ENCODE measurements around the gene ALDH4A1.

ALDH4A1 gene

DNA sequence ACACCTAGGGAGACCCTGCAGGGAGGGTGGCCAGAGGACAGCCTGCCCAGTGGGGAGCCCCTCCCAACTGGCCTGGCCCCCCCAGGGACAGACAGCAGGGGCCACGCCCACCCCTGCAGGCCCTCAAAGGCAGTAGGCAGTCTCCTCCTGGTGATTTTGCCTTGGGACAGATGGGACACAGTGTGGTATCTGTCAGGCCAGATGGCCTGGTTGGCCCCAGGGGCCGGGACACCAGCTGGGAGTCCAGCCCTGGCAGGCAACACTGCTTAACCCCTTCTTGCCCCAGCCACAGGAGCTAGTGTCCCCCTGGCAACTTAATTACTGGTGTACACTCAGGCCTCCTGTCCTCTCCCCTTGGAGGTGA, 36.3 kb upstream of the ALDH4A1 start:
- DNase-seq (ENCODE audit: low read depth), result no peak

DNA sequence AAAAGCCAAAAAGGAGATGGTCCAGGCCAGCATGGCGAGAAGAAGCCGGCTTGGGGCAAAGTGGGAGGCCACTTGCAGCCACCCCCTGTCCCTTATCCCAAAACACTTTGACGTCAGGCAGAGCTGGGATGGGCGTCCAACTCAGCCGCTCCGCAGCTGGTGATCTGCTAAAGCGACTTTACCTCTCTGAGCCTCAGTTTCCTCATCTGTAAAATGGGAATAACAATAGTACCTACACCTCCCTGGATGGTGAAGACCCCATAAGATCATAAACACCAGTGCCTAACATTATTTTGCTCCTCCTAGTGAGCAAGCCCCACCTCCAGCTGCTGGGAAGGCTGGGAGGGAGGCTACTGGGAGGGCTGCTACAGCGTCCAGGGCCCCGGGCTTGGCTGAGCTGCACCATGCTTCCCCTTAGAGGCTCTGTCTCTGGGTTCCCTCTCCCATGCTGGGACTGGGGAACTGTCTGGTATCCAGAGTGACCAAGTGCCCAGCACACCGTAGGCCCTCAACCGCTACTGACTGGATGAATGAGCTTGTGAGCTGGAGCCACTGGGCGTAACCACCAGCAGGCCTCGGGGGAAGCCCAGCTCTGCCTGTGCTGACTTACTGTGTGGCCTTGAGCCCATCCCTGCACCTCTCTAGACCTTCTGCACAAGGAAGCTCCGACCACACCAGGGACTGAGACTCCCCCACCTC, 35.8 kb upstream of the ALDH4A1 start:
- DNase-seq (ENCODE audit: low read depth), result no peak

DNA sequence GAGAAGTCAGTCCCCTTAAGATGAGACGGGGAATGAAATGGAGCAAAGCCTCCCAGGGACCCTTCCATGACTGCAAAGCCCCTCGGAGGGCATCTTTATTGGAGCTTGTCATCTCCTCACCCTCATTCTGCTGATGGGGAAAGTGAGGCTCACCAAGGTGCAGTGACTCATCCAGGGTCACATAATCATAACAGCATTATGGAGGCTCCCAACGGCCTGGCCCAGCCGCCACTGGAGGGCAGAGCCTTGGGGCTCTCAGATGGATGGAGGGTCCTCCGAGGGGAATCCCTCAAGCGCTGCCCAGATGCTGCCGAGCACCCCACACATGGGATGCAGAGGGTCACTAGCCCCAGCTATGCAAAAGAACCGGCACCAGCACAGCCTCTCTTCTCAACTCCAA, 35.2 kb upstream of the ALDH4A1 start:
- DNase-seq (ENCODE audit: low read depth), result no peak

DNA sequence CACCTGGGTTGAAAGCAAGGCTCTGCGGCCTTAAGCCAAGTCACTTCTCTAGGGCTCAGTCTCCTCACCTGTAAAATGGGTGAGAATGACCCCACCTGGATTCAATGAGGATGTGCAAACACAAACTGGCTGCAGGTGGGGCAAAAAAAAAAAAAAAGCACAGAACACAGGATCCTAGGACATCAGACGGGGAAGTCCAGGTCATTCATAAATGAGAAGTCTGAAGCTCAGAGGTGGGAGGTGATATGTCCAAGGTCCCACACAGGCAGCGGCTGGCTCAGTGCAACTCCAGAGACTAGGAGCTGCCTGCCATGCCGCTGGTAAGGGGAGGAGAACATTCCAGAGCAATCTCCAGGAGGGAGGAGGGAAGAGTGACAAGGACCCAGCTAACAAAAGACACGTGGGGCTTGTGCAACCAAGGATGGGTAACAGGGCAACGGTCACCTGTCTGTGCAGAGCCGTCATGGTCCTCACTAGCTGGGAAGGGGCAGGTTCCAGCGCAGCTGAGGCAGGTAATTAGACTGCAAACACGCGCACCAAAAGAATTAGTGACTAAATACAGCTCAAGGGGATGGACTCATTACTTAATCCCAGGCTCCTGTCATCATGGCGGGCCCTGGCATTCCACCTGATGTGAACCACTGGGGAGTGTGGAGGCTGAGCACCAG, 34.6 kb upstream of the ALDH4A1 start:
- no peak for DNase-seq (ENCODE audit: low read depth)

DNA sequence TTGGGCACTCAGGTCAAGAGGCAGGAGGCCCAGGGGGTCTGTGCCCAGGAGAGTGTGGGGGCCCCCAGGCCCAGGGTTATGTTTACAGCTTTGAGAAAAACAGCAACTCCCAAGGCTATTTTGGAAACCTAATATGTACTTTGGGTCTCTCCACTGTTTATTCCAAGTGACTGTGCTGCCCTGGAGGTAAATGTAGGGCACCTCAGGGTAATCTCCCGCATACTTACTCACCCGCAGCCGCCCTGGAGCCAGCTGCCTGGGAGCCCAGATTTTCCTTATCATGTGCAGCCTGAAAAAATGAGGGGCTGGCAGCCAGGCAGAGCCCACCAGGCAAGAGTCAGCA, 34.1 kb upstream of the ALDH4A1 start:
- no peak for DNase-seq (ENCODE audit: low read depth)

DNA sequence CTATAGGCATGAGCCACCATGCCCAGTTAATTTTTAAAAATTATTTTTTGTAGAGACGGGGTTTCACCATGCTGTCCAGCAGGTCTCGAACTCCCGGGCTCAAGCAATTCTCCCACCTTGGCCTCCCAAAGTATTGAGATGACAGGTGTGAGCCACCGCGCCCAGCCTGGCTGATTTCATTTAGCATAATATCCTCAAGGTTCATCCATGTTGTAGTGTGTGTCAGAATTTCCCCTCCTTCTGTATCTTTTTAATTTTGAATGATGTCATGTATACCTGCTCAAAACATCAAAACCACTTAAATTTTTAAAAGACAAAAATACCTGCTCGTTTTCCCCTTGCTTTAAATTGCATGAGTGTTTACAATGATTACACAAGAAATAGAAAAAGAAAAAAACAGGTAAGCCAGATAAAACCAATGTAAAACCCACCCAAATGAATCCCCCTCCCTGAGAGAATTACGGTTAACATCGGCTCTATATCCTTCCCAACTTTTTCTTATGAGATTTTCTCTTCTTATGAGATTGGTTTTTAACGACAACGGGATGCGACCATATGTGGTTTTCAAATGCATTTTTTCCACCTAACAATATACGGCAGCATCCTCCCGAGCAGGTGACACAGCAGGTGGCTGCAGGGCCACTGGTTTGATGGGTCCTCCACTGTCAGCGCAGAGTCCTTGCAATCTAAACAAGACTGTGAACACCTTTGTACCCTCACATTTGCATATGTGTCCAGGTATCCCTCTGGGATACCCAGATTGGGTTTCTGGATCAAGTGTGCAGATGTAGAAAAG, 32.0 kb upstream of the ALDH4A1 start:
- DNase-seq (ENCODE audit: low read depth), result no peak

DNA sequence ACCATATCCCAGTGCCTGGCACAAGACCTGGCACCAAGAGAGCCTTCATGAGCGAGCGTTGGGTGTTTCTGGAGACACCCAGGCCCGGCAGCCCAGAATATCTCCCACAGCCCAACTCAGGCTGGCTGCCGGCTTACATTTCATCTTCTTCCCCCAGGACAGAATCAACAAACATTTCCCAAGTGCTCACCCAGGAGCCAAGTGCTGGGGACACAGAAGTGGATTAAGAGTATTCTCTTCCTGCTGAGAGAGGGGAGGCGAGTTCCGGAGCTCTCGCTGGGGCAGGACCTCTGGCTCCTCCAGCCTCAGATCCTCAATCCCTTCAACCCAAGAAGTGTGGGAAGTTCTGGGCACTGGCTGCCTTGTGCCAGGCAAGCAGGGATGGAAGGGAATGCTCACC, 30.5 kb upstream of the ALDH4A1 start:
- DNase-seq (ENCODE audit: low read depth), result no peak

DNA sequence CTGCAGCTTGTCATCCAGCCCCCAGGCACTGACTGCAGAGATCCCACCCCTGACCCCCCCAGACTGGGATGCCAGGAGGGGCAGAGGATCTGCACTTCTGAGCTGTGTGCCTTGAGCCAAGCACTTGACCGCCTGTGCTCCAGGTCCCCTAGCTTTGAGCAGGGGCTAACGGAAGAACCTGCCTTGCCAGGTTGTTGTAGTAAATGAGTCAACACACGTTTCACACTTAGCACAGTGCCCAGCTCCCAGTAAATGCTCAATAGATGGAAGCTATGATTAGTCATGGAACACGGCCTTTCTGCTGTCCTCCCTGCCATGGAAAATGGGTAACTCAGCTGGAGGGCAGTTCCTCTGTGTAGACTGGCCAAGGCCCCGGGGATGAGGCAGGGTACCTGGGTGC, 30.0 kb upstream of the ALDH4A1 start:
- no peak for DNase-seq (ENCODE audit: low read depth)

DNA sequence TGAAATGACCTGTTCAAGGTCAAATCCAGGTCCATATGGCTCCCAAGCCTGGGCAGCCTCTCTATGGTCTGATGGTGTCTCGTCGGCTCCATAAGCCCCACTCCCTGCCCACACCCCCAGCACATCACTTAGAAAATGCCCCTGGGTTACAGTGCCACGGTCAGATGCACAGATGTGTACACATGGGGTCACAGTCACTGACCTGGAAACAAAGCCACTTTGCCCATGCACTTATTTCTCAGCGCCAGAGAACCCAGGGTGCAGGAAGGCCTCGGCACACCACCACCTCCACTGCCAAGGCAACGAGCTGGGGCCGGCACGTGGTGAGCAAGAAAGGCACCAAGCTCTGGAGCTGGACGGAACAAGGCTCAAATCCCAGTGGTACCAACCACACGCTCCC, 29.4 kb upstream of the ALDH4A1 start:
- no peak for DNase-seq (ENCODE audit: low read depth)

DNA sequence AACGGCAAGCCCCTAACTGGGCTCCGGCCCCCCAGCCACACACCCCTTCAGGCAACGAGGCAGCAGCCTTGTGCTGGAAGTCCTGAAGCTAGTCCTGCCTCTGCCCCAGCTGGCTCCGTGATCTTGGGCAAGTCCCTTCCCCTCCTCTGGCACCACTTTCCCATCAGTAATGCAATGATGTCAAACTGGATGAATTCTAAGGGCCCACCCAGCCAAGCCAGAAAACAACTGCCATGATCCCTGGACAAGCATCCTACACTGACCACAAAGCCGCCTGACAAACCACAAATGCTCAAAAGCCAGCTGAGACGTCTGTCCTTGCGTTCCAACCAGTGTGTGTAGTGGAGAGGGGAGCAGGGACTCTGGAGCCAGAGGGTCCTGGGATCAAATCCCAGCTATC, 27.3 kb upstream of the ALDH4A1 start:
- no peak for DNase-seq (ENCODE audit: low read depth)

DNA sequence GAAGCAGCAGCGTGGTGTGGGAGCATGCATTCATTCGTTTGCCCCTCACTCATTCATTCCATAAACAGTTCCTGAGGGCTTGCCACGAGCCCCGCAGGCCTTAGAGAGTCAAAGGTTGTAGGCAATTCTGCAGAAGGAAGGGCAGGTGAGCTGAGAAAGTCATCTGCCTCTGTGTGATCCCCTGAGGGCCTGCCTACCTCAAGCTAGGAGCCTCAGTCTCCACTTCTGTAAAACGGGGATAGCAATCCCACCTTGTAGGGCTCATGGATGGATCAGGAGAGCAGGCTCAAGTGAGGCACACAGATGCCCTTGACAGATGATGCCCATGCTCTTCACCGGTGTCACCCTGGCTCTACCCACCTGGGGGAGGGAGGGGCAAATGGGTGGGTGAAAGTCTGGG, 26.6 kb upstream of the ALDH4A1 start:
- no peak for DNase-seq (ENCODE audit: low read depth)

DNA sequence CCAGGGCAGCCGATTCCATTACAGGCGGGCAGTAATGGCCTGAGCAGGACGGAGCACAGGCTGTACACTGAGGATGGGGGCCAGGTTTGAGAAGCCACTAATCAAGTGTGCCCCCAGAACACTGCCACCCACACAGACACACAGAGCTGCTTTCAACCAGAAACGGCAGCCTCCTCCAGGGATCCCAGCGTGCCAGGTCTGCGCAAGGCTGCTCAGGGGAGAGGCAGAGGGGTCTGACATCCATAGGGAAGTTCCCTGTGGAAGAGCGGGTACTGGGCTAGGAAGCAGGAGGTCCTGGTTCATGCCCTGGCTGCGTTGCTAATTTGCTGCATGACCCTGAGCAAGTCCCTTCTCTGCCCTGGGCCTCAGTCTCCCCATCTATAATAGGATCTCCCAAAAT, 26.1 kb upstream of the ALDH4A1 start:
- no peak for DNase-seq (ENCODE audit: low read depth)

DNA sequence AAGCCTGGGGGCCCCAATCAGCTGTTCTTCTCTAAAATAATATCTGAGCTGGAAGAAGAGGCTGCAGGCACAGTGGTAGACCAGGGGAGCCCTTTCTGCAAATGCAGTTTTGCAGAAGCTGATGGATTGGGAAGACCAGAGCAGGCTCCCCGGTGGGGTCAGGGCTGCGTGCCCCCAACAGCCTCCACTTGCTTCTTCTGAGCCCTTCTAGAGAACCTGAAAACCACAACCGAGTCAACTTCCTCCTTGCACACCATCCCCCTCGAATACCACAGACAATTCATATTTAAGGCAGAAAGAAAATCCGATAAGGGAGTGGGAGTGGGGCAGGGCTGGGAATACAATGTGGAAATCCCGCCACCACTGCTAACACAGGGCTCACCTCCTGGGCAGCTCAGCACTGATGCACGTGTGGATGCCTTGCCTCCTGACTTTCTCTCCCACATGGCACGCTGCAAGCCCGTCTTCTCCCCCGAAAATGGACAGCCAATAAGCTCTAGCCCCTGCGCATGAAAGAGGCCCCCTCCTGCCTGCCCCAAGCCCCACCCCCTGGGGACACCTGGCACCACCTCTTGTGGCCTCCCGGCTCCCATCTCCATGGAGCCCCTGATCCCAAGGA, 25.4 kb upstream of the ALDH4A1 start:
- DNase-seq (ENCODE audit: low read depth), result no peak

DNA sequence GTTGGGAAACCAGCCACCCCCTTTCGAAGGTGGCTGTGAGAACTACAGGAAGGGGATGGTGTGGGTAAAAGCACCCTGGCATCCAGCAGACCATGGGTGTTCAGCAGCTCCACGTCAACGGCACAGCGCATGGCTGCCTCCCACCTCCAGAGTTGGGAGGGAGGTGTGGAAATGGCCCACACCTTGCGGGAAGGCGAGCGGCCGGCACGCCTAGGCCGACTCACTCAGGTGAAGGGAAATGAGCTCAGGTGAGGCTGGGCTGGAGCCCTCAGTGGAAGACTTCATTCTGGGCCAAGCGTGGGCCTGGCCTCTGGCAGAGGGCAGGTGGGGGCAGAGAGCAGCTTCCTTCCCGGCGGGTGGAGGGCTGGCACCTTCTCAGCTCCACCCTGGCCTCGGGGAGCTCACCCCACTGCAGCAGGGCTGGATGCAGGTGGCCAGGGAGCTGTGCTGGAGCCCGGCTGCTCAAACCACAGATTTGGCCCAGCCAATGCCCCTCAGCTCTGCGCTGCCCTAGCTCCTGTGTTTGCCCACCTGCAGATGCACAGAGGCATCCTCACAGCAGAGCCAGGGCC, 24.8 kb upstream of the ALDH4A1 start:
- DNase-seq (ENCODE audit: low read depth), result no peak

DNA sequence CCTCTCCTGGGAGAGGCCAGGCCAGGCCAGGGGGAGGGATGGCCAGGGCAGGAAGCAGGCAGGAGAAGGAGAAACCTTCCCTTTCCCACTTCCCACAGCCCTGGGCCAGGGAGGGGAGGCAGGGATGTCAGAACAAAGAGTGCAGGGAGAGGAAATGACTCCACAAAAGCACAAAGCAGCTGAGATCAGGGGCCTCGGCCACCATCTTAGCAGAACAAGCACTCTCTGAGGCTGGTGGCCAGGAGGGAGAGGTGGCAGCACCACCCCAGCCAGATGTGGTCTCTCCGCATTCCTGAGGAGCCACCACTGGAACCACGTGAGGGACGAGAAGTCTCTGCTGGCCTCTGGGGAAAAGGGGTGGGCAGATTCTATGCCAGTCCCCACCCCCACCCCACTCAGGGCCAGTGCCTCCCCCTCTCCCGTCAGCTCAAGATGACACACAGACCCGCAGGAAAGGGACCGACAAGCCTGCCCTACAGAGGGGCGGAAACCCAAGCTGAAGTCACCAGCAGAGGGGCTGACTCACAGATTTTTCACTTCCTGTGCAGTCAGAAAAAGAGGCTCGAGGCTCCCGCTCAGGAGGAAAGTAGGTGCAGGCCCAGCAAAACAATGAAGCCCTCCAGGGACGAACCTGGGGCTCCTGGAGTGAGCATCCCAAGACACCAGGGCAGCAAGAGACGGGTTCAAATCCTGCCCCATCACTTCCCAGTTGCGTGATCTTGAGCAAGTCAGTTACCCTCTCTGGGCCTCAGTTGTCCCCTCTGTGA, 24.1 kb upstream of the ALDH4A1 start:
- peak; percentile 92 for DNase-seq (ENCODE audit: low read depth)

DNA sequence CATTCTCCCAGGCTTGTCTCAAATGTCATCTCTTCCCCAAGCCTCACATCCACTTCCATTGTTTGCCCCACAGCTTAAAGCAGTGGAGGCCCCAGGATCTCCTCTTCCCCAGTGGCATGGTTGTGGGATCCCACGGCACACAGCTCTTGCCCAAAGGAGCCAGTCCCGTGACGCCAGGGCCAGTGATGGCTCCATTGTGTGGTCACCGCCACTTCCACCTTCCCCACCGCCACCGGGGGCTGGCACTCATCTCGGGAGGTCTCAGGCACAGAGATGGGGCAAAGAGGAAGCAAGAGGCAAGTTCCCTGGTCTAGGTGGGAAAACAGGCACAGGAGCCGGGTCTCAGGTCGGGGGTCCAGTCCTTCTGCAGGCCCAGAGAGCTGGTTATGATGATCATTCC, 22.9 kb upstream of the ALDH4A1 start:
- DNase-seq (ENCODE audit: low read depth), result no peak

DNA sequence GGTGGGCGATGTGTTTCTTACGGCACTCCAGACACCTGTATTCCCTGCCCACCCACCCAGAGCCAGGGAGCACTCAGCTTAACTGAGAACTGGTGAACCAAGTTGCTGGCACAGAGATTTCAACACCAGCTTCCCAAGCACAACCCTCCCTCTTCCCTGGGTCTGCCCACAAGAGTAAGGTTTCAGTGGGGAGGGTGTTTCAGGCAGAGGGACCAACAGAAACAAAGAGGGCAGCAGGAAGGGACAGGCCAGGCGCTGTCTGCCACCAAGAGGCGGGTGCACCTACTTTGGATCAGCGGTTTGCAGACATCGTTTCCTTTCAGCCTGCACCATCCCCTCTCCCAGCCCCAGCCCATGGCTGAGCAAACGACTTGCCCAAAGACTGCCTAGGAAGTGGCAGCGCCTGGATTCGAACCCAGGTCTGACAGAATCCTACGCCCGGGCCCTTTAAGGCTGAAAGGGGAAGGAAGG, 21.9 kb upstream of the ALDH4A1 start:
- no peak for DNase-seq (ENCODE audit: low read depth)

DNA sequence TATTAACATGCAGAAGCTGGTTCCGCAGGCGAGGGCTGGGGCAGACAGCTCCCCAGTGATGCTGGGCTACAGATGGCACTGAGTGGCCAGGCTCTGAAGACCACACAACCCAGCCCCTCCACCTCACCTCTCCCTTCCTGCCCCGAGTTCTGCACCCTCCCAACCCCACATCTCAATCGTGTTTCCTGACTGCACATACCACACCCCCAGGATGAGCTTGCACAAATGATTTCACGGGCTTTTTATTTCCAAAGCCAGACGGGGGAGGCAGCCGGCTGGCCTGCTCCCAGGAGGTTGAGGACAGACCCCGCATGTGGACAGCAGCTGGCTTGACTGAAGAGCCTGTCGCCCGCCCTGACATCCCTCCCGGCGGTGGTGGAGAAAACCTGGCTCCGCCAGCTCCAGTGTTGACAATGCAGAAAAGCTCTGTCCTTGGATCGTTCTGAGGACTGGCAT, 21.4 kb upstream of the ALDH4A1 start:
- no peak for DNase-seq (ENCODE audit: low read depth)

DNA sequence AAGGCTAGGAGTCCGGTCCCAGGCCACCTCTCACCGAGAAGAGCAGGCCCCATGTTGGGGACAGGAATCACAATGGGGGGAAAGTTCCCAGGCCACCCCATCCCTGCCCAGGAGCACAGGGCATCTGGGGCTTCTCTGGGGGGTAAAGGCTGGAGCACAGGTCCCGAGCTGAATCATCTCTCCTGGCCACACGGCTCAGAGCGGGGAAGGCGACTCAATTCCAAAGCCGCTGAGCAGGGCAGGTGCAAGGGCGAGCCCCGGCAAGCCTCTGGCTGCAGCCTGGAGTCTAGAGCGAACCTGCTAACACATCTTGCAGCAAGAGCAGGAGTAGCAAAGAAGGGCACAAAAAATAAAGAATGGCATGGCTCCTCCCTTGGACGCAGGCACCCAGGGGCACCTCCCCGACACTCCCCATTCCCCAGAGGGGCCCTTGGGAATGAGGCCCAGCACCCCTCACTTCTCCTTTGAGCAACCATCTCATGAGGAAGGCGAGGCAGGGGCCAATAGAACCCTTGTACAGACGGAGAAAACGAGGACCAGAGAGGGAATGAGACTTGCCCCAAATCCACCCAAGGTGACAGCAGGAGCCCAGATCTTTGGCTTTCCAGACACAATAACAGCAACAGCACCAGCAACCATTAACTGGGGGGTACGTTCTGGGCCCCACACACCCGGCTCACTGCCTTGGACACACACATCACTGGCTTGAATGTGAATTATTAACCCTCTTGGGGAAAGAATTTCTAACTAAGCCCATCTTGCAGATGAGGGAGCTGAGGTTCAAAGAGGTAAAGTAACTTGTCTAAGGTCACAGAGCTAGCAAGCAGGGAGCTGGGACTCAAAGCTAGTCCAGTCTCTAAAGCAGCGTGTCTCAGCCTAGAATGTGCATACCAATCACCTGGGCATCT, 20.7 kb upstream of the ALDH4A1 start:
- DNase-seq (ENCODE audit: low read depth), result no peak

DNA sequence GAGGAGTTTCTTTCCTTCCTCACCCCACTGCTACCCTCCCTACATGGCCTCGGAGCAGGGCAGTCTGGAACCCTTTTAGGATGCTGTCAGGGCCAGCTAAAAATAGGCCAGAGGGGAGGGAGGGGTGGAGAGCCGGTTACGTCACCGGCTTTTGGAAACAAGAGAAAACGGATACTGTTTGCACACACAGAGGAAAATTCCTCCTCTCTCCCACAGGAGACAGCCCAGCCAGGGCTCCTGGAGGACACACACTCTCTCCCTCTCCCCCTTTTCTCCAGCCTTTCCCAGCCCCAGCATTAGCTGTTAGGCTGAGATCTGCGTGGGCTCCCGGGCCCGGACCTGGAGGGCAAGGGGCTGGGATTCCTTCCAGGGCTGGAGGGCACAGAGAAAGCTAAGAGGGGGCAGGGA, 20.0 kb upstream of the ALDH4A1 start:
- DNase-seq (ENCODE audit: low read depth), result no peak
